GM19351 (cell line): ENCODE measurements around the gene BAZ2A.

Experiments used
- ATAC-seq: cut with Tn5 transposase; IDR thresholded peaks from one replicate; pipeline ENCODE4 v1.9.1; 2021; ENCODE audit warnings: mild to moderate bottlenecking, moderate library complexity; ENCODE audit not compliant: unreplicated experiment

Gene BAZ2A

DNA sequence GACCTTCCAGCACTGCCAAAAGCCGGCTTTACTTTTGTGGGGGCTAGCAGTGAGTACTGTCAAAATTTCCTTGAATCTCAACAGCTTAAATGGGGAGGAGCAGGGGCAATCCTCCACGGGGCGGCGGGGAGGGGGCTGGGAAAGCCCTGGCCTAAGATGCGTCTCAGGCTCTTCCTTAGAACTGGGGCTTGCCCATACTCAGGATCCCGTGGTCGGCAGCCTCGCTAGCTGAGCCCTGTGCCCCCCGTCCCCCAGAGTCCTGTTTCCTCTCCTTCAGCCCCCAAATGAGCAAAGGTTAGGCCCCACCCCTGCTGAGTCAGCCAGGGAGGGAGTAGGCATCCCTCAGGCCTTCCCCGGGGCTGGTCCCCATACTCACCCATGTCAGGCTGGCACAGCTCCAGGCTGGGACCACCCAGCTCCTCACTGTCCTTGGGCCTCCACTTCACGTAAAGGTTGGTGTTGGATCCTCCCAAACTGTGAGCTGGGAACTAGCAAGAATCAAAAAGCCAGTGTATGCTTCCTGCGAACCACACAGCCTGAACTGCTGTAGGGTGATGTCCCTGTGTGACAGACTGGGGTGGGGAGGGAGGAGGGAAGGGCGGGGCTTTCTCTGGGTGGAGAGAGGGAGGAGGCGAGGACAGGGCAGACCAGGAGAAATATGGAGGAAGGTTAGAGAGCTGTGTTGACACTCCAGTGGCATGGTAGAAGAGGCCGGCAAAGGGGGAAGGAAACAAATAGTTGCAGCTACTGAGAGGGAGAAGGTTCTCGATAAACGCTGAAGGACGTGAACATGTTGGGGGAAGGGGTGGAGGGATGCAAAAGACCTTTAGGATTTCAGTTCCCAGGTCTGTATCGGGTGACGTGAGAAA, 5.9 kb upstream of the BAZ2A start:
- peak; percentile 39 for ATAC-seq

- peak; percentile 34 for ATAC-seq
Observed at GRCh38 chr12:56634837-56635791, 5.0 kb upstream of the BAZ2A start.

- ATAC-seq = no peak
Observed at GRCh38 chr12:56634242-56634836, 4.2 kb upstream of the BAZ2A start.

DNA sequence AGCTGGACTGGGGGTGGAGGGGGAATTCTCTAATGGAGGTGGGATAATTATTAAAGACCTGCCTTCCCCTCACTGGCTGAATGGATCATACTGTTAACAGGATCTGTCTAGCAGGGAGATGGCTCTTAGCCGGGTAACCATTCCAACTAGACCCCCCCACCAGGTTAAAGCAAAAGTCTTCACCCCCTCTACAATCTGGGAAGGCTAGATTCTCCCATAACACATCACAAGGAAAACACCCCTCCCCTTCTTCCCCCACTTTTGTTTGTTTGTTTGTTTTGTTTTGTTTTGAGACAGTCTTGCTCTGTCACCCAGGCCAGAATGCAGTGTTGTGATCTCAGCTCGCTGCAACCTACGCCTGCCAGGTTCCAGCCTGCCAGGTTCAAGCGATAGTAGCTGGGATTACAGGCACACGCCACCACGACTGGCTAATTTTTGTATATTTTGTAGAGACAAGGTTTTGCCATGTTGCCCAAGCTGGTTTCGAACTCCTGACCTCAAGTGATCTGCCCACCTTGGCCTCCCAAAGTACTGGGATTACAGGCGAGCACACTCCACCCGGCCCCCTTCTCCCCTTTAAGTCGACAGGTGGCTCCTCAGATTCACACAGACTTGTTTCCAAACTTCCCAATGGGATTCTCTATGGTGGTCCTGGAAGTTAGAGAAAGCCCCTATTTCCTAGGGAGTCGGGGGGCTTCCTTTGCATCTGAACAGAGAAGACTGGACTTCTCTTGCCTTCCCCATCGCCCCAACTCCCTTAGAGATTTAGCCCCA, 3.5 kb upstream of the BAZ2A start:
- ATAC-seq = no peak

GRCh38 chr12:56632701-56633467, 2.8 kb upstream of the BAZ2A start:
- no peak for ATAC-seq

DNA sequence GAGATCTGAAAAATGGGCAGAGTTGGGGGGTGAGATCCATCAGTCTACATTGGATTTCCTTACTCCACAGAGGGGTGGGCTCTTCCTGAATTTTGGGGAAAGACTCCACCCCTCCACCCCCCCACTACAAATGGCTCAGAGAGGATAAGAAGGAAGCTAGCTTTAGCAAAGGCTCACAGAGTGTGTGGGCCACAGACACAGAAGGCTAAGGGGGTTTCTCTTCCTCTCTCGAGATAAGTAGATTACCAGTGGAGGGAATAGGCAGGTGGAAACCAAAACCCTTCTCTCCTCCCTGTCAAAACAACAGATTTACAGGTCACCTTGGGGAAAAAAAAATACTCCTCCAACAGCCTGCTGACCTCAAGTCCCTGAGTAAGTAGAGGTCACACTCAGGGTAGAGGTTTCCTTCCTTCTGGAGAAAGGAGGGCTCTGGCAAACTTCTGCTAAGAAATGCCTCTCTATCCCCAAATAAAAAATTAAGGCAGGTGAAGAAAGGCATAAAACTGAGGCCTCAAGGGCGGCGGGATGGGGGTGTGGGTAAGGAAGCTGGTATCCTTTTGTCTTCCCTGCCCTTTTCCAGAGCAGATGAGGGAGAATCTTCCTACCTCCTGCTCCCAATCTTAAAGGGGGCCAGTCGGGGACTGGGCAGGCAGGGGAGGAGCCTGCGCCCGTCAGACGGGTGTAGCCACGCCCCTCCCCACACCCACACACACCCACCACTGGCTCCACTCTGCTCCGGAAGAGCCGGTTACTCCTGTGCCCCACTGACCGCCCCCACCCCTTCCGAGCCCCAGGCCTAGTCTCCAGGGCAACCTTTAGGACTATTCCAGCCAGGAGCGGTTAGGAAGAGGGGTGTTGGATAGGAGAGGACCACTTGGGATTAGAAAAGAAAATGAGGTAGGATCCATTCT, 1.9 kb upstream of the BAZ2A start:
- peak; percentile 31 for ATAC-seq

DNA sequence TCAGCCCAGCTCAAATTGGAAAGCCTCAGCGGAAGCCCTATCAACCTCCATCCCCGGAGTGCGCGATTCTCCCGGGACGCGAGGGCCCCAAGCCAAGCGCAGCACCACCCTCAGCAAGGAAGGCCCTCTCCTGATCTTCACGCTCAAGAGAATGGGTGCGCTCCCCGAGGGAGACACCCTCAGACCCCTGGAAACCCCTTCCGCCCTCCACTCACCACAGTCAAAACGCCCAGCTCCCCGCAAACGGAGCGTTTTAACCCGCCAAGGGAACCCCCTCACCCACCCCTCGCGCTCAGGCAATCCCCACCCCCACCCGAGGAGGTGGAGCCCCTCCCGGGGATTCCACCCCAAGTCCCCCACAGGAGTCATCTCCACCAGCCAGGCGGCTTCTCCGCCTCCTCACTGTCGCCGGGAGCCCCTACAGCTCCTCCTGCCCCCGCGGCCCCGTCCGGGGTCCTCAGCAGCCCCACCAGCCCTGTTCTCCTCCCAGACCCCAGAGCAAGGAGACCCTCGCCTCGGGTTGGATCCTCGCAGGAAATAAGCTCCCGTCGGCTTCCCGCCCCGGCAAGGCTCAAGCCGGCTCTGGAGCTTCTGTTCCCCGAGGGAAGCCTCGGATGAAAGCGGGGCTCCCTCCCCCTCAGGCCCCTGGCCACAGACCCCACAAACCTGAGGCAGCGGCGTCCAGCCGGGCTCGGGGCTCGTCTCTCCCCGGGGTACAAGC, 507 bp downstream of the BAZ2A start:
- ATAC-seq = peak; percentile 1

GRCh38 chr12:56628671-56629458, 1.3 kb downstream of the BAZ2A start:
- ATAC-seq = no peak

- no peak for ATAC-seq
Observed at GRCh38 chr12:56626701-56627100, 3.4 kb downstream of the BAZ2A start.

- no peak for ATAC-seq
Observed at GRCh38 chr12:56622535-56622934, 7.6 kb downstream of the BAZ2A start.

DNA sequence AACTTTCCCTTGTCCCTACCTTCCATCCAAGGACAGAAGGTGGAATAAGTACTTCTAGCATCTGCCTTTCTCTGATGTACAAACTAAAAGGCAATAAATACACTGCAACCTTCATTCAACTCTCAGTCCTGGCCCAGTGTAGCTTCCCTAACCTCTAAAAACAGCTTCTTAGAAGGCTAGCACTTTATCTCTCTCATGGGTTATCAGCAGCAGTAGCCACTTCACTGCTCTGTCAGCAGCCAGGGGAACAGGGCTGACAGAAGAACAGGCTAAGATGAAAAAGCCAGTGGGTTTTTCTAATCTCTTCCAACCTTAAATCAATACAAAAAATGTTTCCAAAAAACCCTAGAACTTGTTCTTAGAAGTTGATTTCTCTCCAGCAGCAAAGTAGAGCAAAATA, 13.2 kb downstream of the BAZ2A start:
- ATAC-seq = no peak

DNA sequence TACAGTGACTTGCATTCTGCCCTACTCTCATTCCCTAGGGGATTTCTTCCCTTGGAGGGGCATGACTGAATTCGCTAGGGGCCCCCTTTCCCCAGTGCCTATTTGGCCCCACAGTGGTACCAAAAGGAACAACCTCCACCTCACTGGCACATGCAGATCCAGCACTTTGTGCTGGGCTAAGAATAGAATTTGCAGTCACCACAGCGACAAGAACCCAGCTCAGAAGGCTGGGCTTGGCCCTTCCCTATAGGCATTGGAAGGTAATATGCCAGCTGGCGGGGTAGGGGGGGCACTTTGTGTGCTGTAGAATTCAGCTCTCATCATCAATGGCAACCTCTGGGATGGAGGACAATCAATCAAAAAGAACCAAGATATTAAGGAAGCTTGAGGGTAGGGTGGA, 13.9 kb downstream of the BAZ2A start:
- no peak for ATAC-seq

- no peak for ATAC-seq
Observed at GRCh38 chr12:56614627-56615026, 15.5 kb downstream of the BAZ2A start.

DNA sequence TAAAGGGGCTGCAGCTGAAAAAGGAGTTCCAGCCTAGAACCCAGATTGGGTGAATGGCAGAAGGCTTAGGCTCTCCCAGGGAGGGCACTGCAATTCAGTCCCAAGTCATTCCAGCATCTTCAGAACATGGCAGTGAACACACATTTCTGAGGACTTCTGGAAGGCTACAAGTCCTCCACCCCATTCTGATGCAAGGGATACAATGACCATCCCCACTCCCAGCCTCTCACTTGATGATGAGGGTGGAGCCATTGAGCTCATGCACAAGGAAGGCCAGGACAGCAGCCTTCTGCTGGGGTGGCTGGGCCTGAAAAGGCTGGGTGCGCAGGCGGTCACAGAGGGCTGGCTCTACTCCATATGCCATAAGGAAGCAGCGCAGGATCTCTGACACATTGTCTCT, 25.8 kb downstream of the BAZ2A start:
- ATAC-seq = no peak

DNA sequence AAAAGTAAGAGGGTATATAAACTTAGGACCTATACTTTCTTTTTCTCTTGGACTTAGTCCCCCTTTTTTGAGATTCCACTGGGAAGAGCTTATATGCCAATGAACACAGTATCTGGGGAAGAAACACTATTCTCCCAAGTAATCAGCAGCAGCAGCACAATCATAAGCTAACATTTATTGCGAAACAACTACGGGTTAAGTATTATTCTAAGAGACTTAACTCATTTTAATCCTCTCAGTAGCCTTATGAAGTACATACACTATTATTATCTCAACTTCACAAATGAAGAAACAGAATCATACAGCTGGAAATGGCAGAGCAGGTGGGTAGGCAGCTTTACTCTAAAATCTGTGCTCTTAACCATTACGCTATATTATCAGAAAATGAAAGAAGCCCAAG, 27.9 kb downstream of the BAZ2A start:
- no peak for ATAC-seq

DNA sequence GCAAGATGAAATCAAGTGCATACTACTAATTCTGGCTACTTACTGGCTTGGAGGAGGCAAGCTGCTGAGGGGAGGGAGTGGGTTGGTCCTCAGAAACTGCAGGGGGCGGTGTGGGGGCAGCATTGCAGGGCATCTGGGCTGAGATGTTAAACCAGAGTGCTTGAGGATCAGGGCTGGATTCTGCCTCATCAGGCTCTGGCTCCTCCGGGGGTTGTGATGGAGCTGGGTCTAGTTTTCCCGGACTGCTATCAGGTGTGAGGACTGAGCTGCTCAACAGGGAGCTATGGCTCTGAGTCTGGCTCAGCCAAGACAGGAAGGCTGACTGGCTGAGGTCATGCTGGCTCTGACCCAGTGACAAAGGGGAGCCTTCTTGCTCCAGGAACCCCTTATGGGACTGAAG, 28.6 kb downstream of the BAZ2A start:
- ATAC-seq = no peak

- no peak for ATAC-seq
Observed at GRCh38 chr12:56600753-56601152, 29.4 kb downstream of the BAZ2A start.
